Endometrium (tissue), 2 donors: ENCODE results near the gene MBD5.
"Not testable (repeated sequence)": the region's sequence is repeated elsewhere in the genome, so short reads cannot be mapped to it uniquely, and the experiment has no call there.

ENCODE experiments used
- FAIRE-seq: peaks from 2 replicates; lab custom pipeline; 2012; peaks lifted over from hg19 to GRCh38; lab: Jason Lieb, UNC
- donor health status: control.
- donor health status: control.

MBD5 gene

DNA sequence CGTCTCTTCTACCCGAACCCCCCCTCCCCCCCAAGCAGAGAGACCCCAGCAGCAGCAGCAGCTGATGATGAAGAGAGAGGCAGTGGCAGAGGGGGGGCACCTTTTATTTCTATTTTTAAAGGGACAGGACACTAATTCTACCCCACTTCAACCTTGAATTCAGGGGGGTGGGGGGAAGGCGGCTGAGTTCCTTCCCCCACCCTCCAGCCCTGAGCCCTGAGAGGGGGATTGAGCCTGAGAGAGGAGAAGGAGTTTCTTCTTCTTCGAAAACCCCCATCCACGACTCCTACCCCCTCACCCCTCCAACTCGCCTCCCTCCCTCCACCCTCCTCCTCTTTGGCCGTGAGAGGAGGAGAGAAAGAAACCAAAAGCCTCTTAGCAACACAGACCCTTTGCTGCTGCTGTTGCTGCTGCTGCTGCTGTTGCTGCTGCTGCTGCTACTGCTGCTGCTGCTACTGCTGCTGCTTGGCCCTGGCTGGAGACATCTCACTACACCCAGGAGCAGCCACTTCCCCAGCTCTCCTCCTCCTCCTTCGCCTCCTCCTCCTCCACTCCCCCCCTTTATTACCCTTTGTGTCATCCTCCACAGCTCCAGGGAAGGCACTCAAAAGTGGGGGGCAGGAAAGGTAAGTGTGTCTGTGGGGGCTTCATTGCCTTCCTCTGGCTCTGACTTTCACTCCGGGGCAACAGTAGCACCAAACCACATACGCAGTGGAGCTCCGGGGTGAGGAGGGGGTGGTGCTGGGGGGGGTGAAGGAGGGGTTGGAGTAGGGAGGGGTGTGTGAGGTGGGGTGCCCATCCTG lies at the start of gene MBD5:
MBD5 (plus strand) TSS at position 33 of the 803 bp plus-strand sequence.
- FAIRE-seq = no peak

DNA sequence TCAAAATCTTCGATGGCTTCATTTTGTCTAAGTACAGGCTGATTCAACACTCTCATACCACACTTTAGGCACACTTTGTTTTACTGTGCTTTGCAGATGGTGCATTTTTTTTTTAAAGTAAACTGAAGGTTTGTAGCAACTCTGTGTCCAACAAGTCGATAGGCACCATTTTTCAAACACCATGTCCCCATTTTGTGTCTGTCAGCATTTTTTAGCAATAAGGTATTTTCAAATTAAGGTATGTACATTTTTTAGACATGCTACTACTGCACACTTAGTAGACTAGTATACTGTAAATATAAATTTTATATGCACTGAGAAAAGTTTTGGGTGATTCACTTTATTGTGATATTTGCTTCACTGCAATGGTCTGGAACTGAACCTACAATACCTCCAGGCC lies 44.8 kb upstream of the MBD5 start:
- no peak for FAIRE-seq

DNA sequence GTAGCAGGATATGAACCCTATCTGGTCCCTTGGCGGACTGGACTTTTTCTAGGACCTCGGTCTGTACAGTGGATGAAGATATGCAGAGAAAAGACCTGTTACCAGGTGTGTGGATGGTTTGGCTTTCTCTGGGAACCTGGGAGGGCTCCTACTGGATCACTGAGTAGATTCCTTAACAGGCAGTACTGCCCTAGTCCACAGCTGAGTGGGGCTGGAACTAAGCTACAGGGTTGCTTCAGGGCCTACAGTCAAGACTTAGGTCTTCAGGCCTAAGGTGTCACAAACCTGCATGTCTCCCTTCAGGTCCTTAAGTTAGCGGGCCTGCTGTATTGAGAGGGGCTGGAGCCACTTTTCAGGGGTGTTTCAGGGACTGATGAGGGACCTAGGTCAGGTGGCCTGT lies 43.2 kb upstream of the MBD5 start:
- FAIRE-seq = no peak

DNA sequence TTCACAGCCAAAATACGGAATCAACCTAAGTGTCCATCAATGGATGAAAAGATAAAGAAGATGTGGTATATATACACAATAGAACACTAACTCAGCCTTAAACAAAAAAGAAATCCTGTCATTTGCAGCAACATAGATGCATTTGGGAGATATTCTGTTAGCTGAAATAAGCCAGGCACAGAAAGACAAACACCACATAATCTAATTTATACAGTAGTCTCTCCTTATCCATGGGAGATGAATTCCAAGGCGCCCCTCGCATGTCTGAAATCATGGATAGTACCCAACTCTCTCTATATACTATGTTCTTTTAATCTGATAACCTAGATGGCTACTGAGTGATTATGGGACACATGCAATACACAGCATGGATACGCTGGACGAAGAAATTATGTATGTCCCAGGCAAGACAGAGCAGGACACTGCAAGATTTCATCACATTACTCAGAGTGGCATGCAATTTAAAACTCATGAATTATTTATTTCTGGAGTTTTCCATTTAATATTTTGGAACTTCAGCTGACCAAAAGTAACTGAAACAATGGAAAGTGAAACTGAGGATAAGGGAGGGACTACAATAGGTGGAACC lies 39.9 kb upstream of the MBD5 start:
- no peak for FAIRE-seq

DNA sequence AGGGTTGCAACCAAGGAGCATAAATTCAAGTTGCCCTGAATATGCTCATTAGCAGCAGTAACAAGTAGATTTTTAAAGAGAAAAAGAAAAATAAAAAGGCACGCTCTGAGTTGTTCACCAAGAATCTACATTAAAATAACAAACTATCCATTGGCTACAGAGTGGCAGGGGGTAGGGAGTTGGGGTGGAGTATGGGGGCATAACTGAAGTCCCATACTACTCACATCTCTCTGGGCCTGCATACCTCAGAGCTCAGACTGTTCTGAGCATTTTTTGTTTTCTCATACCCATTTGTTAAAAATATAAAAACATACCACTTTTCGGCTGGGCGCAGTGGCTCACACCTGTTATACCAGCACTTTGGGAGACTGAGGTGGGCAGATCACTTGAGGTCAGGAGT lies 31.8 kb upstream of the MBD5 start:
- no peak for FAIRE-seq

DNA sequence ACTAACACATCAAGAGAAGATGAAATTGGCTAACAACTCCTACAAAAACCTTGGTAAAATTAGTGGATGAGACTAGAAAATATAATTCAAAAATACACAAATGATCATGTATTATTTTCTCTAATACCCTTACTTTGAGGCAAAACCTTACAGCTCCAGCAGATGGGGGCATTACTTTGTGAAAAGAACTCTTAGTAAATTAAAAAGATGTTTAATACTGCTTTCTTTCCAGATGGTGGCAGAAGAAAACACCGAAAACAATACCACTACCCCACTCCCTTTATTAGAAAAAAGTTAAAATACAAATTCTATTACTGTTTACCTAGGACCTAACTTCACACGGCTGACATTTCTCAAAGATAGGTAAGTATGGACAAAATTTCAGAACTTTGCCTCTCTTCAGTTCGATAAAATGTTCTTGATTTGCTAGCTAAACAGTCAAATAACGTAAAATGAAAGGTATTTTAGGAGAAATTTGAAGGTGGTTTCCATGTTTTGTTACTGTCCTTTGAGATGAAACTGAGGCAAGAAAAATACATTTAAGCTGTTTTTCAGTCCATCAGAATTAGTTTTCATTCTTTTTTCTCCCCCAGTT lies 31.0 kb upstream of the MBD5 start:
- FAIRE-seq = peak; percentile 96

DNA sequence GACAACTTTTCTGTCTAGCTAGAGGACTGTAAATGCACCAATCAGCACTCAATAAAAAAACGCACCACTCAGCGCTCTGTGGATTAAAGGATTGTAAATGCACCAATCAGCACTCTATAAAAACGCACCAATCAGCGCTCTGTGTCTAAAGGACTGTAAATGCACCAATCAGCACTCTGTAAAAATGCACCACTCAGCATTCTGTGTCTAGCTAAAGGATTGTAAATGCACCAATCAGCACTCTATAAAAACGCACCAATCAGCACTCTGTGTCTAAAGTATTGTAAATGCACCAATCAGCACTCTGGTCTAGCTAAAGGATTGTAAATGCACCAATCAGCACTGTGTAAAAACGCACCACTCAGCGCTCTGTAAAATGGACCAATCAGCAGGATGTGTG lies 25.9 kb upstream of the MBD5 start:
- not testable (repeated sequence) for FAIRE-seq

DNA sequence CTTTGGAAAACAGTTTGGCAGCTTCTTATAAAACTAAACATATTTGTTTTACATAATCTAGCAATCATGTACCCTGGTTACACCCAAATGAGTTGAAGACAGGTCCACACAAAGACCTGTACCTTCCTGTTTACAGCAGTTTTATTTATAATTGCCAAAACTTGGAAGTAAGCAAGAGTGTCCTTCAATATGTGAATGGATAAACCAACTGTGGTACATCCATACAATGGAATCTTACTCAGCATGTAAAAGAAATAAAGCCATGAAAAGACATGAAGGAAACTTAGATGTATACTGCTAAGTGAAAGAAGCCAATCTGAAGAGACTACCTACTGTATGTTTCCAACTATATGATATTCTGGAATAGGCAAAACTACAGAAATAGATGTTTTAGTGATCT lies 24.1 kb upstream of the MBD5 start:
- no peak for FAIRE-seq

DNA sequence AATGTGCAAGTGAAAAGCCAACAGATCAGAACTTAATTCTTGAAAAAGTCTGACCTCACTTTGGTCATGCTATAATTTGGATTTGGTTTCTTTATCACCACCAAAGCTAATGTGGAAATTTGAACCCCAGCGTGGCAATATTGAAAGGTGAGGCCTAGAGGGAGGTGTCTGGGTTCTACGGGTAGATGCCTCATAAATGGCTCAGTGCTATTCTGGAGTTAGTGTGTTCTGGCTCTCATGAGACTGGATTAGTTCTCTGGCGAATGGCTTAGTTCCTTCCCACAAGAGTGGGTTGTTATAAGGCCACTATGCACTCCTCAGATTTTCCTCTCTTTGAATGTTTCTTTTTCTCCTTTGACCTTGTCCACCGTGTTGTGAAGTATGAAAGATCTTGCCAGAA lies 22.7 kb upstream of the MBD5 start:
- no peak for FAIRE-seq

DNA sequence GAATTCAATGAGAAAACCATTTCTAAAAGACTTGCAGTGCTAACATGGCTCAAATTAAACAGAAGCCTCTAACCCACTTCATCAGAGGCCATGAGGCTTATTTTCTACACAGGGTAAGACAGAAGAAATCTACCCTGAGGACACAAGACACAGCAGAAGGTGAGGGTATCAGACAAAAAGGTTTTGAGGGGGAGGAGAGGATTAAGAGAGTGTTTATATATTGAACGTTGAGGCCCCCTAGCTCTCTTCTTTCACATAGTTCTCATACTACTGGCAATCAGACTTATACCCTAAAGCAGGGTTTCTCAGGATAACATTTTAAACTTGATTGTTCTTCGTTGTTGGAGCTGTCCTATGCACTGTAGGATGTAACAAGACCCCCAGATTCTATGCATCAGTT lies 21.8 kb upstream of the MBD5 start:
- FAIRE-seq = no peak

DNA sequence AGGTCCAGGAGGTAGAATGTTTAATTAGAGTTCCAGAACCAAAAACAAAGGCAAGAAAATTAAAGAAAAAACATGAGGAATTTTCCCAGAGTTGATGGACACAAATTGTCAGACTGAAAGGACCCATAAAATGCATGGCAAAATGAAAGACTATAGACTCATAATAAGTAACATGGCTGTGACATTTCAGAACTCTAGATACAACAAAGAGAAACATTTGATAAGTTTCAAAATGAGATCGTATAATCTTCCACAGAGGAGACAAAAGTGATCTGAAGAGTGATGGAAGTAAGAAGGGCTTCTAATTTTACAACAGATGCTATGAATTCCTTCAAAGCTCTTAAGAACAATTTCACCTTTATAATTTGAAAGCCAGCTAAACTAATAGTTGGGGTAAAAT lies 20.8 kb upstream of the MBD5 start:
- no peak for FAIRE-seq

DNA sequence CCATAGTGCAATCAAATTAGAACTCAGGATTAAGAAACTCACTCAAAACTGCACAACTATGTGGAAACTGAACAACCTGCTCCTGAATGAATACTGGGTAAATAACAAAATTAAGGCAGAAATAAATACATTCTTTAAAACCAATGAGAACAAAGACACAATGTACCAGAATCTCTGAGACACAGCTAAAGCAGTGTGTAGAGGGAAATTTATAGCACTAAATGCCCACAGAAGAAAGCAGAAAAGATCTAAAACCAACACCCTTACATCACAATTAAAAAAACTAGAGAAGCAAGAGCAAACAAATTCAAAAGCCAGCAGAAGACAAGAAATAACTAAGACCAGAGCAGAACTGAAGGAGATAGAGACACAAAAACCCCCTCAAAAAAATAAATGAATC lies 18.5 kb upstream of the MBD5 start:
- FAIRE-seq = not testable (repeated sequence)

DNA sequence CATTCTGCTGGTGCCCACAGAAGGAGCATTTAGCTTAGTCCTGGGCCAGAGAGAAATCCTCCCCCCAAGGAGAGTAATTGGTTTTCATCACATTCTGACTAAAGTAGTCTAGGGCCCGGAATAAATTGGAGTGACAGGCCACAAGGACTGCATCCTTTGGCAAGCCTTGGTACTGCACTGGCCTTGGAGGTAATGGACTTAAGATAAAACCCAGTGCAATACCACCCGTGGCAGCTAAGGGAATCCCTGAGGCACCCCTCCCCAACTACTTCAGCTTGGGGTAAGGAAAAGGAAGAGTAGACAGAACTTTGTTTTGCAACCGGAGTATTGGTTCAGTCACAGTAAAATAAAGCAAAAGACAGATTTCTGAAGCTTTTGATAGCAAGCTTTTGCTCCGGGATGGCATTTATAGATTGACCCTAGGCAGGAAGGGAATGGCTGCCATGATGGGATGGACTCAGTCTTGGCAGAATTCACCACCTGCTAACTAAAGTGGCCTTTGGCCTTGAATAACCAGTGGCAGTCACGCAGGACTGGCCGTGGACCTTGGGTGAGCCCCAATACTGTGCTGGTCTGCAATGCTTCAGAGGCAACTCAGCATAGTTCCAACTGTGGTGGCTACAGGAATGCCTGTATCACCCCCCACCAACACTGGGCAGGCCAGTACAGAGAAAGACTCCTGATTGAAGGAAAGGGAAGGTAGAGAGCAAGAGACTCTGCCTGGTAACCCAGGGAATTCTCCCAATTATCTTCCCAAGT lies 14.5 kb upstream of the MBD5 start:
- FAIRE-seq = no peak

DNA sequence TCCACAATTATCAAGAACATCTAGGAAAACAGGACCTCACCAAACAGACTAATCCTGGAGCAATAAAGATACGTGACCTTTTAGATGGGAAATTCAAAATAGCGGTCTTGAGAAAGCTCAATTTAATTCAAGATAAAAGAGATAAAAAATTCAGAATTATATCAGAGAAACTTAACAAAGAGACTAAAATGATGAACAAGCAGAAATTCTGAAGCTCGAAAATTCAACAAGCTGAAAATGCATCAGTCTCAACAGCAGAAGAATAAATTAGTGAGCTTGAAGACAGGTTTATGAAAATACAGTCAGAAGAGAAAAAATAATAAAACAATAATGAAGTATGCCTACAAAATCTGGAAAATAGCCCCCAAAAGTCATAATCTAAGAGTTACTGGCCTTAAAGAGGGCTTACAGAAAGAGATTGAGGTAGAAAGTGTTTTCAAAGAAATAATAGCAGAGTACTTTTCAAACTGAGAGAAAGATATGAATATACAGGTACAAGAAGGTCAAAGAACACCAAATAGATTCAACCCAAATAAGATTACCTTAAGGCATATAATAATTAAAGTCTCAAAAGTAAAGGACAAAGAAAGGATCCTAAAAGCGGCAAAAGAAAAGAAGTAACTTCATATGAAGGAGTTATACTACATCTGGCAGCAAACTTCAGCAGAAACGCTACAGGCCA lies 13.5 kb upstream of the MBD5 start:
- no peak for FAIRE-seq

DNA sequence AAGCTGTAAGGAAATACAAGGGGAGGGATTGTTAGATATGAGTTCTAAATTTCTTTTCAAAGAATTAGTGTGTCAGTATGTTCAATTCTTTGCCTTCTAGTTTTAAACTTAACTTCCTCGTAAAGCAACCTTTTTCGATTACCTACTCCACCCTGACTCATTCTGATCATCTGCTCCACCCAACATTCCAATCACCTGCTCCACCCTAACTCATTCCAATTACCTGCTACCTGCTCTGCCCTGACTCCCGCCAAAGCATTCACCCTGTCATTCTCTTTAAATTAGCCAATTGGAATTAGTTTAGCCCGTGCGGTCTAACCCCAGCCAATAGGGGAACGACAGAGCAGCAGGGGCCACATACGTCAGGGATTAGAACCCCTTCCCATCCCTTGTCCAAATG lies 12.5 kb upstream of the MBD5 start:
- not testable (repeated sequence) for FAIRE-seq

DNA sequence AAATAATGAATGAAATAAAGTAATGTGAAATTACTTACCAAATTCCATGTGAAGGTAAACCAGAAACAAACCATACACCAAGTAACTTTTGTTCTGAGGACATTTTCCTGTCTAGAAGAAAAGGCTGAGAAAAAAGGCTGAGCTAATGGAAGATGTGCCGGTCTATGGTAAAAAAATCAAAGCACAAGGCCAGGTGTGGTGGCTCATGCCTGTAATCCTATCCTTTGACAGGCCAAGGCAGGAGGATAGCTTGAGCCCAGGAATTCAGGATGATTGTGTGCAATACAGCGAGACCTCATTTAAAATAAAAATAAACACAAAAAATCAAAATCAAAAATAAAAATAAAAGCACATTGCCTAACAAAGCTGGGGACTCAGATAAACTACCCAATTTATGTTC lies 7.0 kb upstream of the MBD5 start:
- no peak for FAIRE-seq

DNA sequence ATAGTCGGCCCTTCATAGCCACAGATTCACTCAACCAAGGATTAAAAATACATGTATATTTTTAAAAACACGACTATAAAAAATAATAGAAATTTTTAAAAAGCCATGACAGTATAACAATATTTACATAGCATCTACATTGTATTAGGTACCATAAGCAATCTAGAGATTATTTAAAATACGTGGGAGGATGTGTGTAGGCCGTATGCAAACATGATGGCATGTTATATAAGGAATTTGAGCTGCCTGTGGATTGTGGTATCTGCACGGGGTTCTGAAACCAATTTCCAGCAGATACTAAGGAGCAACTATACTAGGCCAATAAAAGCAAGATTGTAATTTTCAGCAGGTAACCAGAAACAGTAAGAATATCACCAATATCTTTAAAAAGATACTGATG lies 6.3 kb upstream of the MBD5 start:
- FAIRE-seq = no peak

DNA sequence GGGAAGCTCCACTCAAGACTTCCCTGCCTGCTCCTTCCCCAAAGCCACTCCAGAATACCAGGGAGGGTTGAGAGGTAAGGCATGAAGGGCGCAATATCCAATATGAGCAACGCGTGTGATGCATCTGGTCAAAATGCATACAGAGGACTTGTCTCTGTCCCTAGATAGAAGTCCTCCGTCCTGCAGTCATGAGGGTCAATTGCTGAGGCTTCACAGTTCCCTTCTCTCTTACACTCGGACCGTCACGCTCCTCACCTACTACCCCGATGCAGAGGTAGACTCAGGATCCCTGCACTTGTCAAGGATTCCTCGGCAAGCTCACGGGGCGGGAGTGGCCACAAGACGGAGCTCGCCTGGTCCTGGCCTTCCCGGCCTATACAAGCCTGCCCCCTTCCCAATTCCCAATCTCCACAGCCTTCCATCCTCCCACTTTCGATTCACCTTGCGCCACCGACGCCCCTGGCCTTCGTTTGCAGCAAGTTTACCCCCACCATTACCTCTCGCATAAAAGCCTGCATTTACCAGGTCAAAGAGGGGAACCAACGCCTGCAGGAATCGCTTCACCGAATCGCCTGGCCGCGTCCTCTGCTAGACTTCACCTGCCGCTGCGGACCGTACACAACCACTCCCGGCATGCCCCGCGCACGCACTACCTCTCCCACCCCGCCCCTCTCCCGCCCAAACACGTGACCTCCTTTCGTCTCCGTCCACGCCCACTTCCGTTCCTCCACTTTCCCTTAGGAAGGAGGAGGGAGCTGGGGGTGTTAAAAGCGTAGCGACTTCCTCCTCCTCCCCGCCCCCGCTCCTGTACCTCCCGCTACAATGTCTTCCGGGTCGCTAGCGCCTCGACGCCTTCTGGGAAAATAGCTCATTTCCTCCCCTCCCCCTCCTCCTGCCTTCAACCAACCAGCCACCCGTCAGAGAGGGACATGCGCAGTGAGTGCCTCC lies 506 bp upstream of the MBD5 start, which contains the start of gene ORC4:
ORC4 (minus strand) TSS at position 627 of the 948 bp plus-strand sequence. CDS start 44,779 bp downstream, outside the sequence.
- peak; percentile 80 for FAIRE-seq

DNA sequence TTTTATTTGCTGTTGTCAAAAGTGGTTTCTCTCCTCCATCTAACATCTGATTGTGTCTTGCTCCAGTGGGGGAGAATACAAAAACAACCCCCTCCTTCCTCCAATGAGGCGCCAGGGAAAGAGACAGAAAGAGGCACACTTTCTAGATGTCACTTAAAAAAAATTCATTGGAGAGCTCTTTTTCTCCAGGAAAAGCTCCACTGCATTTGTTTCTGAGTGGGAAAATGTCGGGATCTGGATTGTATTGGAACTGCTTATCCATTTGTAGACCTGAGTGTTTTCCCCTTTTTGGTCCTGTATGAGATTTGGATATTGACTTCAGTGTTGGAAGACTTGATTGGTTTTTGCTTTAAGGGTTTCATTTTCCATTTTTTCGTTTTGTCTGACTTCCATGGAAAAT lies 995 bp downstream of the MBD5 start:
- FAIRE-seq = no peak

DNA sequence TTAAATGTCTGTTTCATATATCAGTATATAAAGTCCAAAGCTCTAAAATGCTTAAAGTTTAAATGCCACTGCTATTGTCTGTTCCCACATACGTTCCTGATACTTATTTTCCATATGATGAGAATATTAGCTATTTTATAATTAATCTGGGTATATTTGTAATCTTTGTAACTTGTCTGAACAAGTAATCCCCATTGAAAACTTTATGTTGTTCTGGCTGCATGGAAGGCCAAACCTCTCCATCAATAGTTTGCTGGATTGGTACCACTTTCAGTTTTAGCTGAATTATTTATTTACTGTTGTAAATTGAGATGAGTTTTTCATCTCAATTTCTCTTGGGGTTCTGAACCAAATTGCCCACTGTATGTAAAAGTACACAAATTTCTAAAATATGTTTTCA lies 1.5 kb downstream of the MBD5 start:
- FAIRE-seq = no peak

DNA sequence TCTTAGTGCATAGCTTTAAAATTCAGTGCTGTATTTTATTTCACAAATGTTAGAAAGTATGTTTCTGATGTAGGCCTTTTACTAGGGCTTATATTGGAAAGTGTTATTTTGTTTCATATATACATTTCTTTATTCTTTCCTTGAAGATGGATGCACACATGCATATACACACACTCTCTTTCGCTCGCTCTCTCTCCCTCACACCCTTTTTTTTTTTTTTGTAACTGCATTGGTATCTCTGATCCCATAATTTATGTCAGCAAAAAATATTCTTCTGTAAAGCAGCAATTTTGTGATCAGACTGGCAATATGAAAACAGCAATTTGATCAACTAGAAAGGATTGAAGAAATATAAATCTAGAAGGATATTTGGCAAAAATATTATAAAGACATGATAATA lies 2.0 kb downstream of the MBD5 start:
- no peak for FAIRE-seq
